ENCODE data around the gene GPX3. TPM values are rescaled to one million over a fixed set of nuclear protein-coding genes. Genes with fewer than 3 reads are reported as not detected.

The GPX3 gene
- total and polyA plus RNA-seq, 2 of the 8 experiments (the other 6 are each of a cell fraction or from before 2014, with no cell fraction given), result 27.8 to 77.9 TPM

DNA sequence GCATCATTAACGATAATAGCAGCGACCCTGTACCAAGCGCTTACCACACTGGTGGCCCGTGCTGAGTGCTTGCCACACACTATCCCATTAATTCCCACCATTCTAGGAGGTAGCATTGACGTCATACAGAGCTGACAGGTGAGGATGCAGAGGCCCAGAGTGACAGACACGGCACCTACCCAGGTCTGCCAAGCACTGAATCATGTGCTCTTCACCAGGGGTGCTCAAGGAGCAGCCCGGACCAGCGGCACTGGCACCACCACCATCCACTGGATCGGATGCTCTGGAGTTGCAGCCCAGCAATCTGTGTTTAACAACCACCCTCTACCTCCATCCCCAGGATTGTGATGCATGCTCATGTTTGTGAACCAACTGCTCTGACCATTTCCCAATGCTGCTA, 57.0 kb downstream of the GPX3 start:
- Histone ChIP-seq H2BK120ac (replicated peaks; ENCODE audit: low read depth, low read length) (no peak overlapping the region), H3K4me3 (ENCODE audit: extremely low read depth in 1 of 4, insufficient read depth in 2 of 4, low read depth in 3 of 4, low read length in 4 of 4) (no peak overlapping the region), H2BK20ac (ENCODE audit: low read length) (no peak overlapping the region), H3K27ac (ENCODE audit: low read depth, low read length) (no peak overlapping the region), H3K9me3 (ENCODE audit: insufficient read depth in 2 of 2, low read depth in 1 of 2, low read length in 1 of 2) (no peaks in the 10 kb centered on the region), H3K4me2 (ENCODE audit: insufficient read depth in 1 of 2, low read depth in 2 of 2, low read length in 2 of 2) (no peak overlapping the region), H2BK5ac (ENCODE audit: low read depth, low read length) (no peak overlapping the region), H4K20me1 (replicated peaks in 1 of 2; ENCODE audit: control insufficient read depth in 1 of 2, insufficient read depth in 2 of 2, low read length in 2 of 2) (no peaks in the 10 kb centered on the region), H3K79me2 (ENCODE audit: control insufficient read depth in 1 of 2, insufficient read depth in 2 of 2, low read length in 2 of 2) (peaks cover 3 to 37% of the 10 kb centered on the region in 2 experiments; a peak in 3 of 4 replicates), H3K36me3 (ENCODE audit: control insufficient read depth in 2 of 4, insufficient read depth in 4 of 4, low read length in 3 of 4) (no peaks in the 10 kb centered on the region), H3K14ac (ENCODE audit: insufficient read length) (no peak overlapping the region), H3K23me2 (ENCODE audit: low read depth, low read length) (peaks cover 3% of the 10 kb centered on the region), H4K5ac (ENCODE audit: insufficient read length, low read depth, low read length) (no peak overlapping the region), H2BK12ac (ENCODE audit: low read depth, low read length) (no peak overlapping the region), H3K18ac (ENCODE audit: extremely low read depth, low read length) (no peak overlapping the region), H3K9ac (replicated peaks in 1 of 4; ENCODE audit: extremely low read depth in 1 of 4, low read depth in 3 of 4, low read length in 3 of 4) (no peak overlapping the region), H3K79me1 (ENCODE audit: low read depth, low read length) (peaks cover 5% of the 10 kb centered on the region; the same call in 1 of the 2 replicates), H3K27me3 (replicated peaks in 1 of 4; ENCODE audit: control insufficient read depth in 3 of 4, extremely low read depth in 1 of 4, insufficient read depth in 3 of 4, low read length in 3 of 4) (no peaks in the 10 kb centered on the region), H2BK15ac (ENCODE audit: low read length) (no peak overlapping the region), H4K91ac (replicated peaks; ENCODE audit: insufficient read length, low read length) (no peak overlapping the region), H2AFZ (ENCODE audit: low read length) (no peak overlapping the region), H2AK5ac (ENCODE audit: low read depth, low read length) (no peak overlapping the region), H3K56ac (replicated peaks; ENCODE audit: insufficient read length, low read depth, low read length) (no peak overlapping the region), H3K4ac (replicated peaks; ENCODE audit: insufficient read length, low read depth, low read length) (no peak overlapping the region), H3K23ac (ENCODE audit: insufficient read length) (no peak overlapping the region), H3K4me1 (replicated peaks in 1 of 4; ENCODE audit: control insufficient read depth in 3 of 4, insufficient read depth in 4 of 4, low read length in 3 of 4) (peaks cover 0 to 6% (median 2%) of the 10 kb centered on the region in 4 experiments; a peak in 5 of 7 replicates), H4K8ac (ENCODE audit: extremely low read depth, insufficient read depth, low read length) (no peak overlapping the region)
- POLR2A ChIA-PET (ENCODE audit: partially characterized antibody), result no interaction called here
- CTCF ChIA-PET (ENCODE audit: partially characterized antibody), result interaction anchor here (0.7 to 28.6 kb wide), 2 partner anchors 24 to 446 kb away, joined by 3 to 442 read pairs; no protein-coding TSS in a partner anchor
- no peak for TF ChIP-seq ASH2L (IDR thresholded peaks at IDR 0.05; ENCODE audit: low read length)
- no peak for TF ChIP-seq CBX8 (IDR thresholded peaks at IDR 0.05; ENCODE audit: borderline replicate concordance, low read depth, low read length)
- TF ChIP-seq FOSL1 (IDR thresholded peaks at IDR 0.05; ENCODE audit: insufficient read depth, low read depth, low read length), result no peak
- TF ChIP-seq, protein P1, sequence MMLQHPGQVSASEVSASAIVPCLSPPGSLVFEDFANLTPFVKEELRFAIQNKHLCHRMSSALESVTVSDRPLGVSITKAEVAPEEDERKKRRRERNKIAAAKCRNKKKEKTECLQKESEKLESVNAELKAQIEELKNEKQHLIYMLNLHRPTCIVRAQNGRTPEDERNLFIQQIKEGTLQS (IDR thresholded peaks at IDR 0.05; ENCODE audit: insufficient read depth, low read depth, low read length), result no peak
- 96% methylated on average over 9 of the region's 9 CpGs; no CpG with 5 or more reads in 1 of the 2 experiments for WGBS, 2 experiments (ENCODE audit: extremely low coverage in 1 of 2, insufficient coverage in 1 of 2, insufficient read length in 1 of 2, insufficient replicate concordance in 2 of 2, low coverage in 1 of 2, low lambda C conversion rate in 2 of 2, missing lambda C conversion rate in 1 of 2)
- FAIRE-seq, result no peak
- no peak for DNase-seq (ENCODE audit: low read depth in 1 of 2, low spot score in 2 of 2)
